Suprapubic skin (tissue), 4 donors: ENCODE results near the gene PADI6.

Experiments
- CTCF ChIP-seq, 2 donors: fragments of 200-600 bp in 1 of 2; fragments of 450-650 bp in 1 of 2; sonication (generic) in 1 of 2; IDR thresholded peaks; one replicate each; pipeline ENCODE4 v1.5.1; 2016 to 2019; ENCODE audit warnings: antibody characterized with exemption in 2 of 2, mild to moderate bottlenecking in 1 of 2, moderate library complexity in 1 of 2
- POLR2A ChIP-seq, 2 donors: fragments of 450-650 bp; IDR thresholded peaks; one replicate each; pipeline ENCODE4 v1.6.1; 2017; ENCODE audit warnings: antibody characterized with exemption in 2 of 2, mild to moderate bottlenecking in 2 of 2, moderate library complexity in 2 of 2
- POLR2AphosphoS5 ChIP-seq, 3 donors: sonication (generic); formaldehyde crosslinking; IDR thresholded peaks; one replicate each; pipeline ENCODE4 v1.6.1; 2017; ENCODE audit warnings: antibody characterized with exemption in 3 of 3

DNA sequence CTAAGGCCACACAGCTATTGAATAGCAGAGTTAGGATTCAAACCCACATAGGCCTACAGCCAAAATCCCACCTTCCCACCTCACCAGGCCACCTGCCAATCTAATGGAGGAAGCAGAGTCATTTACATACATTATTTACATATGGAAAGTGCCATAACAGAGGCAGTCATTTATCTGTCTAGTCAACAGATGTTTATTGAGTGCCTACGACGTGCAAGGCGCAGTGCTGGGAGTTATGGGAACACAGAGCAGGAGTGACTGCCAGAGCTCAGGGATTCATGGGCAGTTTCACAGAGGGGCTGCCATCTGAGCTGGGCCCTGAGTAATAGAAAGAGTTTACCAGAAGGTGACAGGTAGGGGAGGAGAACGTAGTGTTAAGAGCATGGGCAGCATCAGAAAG, 10.3 kb upstream of the PADI6 start:
- TF ChIP-seq POLR2AphosphoS5 (IDR thresholded peaks at IDR 0.05) (no peak), POLR2A (IDR thresholded peaks at IDR 0.05) (no peak), CTCF (IDR thresholded peaks at IDR 0.05) (no peak)
